NOMO-1 (cell line): ENCODE results near the gene MANBA.

Experiments used
- DNase-seq, 2 experiments: peaks; one replicate each; lab custom pipeline; 2025; ENCODE audit not compliant: unreplicated experiment in 2 of 2; lab: John Stamatoyannopoulos, UW

Gene MANBA

GRCh38 chr4:102683881-102684609 is 76.7 kb downstream of the MANBA start:
- DNase-seq, result no peak

DNA sequence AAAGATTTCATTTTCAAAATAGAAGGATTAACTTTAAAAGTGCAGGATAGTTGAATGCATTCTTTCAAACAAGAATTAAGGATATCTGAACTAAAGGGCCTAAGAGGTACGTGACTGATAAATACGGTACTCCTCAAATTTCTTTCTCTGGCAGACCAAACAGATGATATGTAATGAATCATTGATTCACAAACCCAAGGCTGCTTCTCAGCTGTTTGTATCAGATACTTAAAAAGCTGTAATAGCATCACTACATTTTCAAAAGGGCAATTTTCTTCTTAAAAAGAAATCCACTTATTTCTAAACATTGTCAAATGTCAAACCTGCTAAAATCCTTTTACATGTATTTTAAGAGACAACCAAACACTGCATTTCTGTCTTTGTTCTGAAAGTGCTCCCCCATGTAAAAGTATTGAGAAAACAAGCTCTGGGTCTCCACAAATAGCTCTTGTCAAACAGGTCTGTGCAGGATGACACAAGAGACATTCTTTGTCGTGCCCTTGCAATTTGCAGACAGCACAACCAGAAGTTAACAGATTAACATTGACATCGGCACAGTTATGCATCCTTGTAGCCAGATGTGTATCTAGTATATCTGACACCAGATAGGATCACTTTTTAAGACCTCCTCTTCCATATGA is 82.0 kb downstream of the MANBA start:
- DNase-seq, result no peak

DNA sequence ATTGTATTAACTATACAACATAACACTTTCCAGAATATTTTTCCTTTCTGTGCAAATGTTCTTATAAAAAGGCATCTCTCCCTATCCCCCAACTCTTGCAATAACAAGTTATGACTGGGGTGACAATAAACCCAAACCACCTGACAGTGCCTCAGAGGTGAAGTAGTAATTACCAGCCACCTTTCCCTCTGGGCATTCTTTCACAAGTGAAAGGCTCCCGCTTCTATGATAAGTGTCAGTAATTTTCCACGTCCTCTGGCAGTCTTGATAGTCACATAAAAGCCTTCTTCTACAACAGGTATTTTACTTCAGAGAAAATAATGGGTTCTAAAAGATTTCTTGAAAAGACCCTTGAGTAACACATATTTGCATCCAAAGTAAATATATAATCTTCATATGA is 82.7 kb downstream of the MANBA start:
- no peak for DNase-seq

DNA sequence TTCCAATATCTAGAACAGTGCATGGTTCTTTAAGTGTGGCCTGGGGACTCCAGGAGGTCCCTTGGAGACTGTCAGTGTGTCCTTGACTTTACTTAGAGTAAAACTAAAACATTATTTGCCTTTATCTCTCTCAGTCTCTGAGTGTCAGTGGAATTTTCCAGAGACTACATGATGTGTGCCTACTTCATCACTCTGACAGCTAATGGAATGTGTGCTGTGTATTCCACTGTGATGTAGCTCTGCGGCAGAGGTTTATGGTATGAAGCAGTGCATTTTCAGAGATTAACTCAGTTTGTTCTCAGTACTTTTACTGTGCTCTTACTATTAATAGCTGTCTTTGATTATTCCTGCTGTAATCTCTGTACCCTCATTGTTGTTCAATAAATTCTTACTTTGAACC is 85.6 kb downstream of the MANBA start:
- DNase-seq, result no peak

DNA sequence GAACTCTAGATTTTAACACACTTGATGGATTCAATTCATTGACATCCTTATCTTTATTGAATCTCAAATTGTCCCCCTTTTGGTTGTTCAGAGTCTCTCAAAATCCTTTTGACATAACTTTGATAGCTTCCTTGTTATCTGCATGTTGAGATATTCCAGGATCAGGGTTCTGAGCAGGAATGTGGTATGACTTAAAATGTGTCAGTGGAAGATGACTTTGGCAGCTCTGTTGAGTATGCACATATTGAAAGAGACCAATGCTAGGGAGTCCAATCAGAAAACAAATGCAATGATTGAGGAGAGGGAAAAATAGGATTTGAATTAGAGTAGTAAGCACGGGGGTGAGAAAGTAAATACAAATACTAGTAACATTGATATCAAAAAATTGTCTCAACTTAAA is 93.8 kb downstream of the MANBA start:
- DNase-seq, result no peak

DNA sequence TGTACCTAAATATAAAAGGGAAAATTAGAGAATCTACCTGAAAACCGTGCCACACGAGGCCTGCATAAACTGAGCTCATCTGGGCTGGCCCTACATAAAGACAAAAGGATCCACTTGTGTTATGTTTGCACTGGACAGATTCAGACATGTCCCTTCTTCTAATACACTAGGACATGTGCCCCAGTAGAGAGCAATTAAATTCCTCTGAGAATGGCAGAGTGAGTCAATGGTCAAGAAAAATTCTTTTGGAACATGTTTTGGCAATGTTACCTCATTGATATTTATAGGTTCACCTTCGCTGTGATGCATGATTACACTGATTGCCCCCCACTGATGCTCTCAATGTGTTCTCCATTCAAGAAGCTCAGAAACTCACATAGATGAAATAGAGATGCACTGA is 95.2 kb downstream of the MANBA start:
- no peak for DNase-seq

DNA sequence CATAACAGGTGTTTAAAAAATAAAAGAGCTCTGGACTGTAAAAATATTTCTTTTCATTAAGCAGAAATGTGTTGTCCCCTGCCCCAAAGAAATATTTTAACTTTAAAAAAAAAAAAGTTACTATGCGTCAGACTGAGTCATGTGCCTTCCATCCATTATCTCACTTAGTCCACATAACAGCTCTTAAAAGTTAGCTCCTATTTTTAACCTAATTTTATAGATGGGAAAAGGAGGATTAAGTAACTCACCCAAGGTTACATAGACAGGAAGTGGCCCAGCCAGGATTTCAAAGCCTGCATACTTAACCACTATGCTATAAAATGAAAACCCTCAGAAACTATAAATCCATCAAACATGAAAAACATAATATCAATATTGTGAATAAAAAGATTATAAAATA is 97.7 kb downstream of the MANBA start:
- DNase-seq, result peak; percentile 34 to 67

DNA sequence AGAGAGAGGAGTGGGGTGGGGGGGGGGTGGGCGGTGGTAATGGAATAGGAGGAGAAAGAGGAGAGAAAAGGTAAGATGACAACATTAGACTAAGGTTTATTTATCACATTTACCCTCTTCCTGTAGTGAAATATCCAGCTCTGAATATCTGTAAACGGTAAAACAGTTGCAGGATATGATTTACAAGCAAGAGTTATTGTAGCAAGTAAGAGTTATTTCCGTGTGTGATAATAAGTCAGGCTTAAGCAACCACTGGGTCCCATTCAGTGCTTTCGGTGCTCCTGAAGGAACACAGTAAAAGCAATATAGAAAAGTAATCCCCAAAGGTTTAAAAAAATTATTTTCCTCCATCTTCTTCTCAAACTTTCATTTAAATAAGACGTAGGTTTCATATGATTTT is 103.6 kb downstream of the MANBA start:
- DNase-seq, result peak in 1 of 2 experiments; percentile 4

DNA sequence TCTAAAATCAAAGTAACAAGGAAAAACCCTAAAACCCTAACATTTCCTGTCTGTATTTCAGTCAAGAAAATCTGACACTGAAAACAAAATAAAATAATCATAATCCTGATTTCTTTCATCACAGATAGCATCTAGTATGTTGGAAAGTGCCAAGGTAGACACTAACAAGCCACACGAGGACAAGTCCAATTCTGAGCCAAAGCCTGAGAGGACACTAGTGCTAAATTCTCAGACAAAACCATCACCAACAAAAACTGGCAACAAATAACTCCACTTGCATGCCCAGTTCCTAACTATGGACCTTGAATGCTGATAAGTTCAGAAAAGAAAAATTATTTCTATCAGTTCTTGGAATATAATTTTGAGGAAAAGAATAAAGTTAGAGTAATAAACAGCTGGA is 113.7 kb downstream of the MANBA start:
- DNase-seq, result no peak

- DNase-seq, result no peak
Observed at GRCh38 chr4:102642631-102643298, 118.0 kb downstream of the MANBA start.

DNA sequence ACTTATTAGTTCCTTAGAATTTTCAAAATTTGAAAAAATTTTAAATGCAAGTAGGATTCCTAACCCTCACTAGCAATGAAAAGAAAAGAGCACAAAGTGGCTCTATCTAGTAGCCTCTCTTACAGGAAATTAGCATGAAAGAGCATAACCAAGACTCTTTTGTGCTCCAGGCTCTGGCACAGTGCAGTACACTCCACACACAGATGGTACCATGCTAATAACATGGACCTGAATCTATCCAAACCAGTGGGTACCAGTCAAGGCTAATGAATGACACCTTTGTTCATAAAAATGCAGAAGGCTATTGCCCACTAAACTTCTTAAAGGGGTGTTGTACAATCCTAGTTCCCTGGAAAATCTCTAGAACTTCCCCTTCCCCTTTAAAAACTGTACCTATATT is 119.0 kb downstream of the MANBA start:
- no peak for DNase-seq

GRCh38 chr4:102640669-102641068 is 120.1 kb downstream of the MANBA start:
- DNase-seq, result no peak

- DNase-seq, result no peak
Observed at GRCh38 chr4:102639598-102639997, 121.2 kb downstream of the MANBA start.

GRCh38 chr4:102638621-102639020 is 122.1 kb downstream of the MANBA start:
- no peak for DNase-seq

- DNase-seq, result no peak
Observed at GRCh38 chr4:102637391-102637790, 123.4 kb downstream of the MANBA start.

- no peak for DNase-seq
Observed at GRCh38 chr4:102633100-102633499, 127.7 kb downstream of the MANBA start.

- DNase-seq, result no peak
Observed at GRCh38 chr4:102632241-102633065, 128.3 kb downstream of the MANBA start.

DNA sequence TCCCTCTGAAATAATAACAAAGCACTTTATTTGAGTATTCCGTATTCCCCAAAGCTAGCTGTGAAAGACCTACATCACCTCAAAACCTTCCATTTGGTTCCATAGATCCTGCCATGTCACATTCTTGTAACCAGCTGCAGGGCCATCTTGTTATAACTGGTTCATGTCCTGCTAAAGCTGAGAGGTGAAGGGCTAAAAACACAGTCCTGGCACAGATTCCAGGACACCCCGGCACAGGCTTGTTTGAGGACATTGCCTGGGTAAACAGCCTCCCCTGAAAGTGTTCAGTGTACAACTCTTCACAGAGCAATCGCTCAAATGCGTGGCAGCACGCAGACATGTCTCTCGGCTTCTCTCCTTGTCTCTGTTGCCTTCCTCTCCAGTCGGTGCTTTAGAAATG is 129.2 kb downstream of the MANBA start:
- no peak for DNase-seq

DNA sequence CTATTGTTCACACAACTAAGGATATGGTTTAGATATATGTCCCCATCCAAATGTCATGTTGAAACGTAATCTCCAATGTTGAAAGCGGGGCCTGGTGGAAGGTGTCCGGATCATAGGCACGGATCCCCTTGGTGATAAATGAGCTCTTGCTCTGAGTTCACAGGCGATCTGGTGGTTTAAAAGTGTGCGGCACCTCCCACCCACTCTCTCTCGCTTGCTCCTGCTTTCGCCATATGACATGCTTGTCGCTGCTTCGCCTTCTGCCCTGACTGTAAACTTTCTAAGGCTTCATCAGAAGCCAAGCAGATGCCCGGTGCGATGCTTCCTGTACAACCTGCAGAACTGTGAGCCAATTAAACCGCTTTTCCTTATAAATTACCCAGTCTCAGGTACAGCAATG is 131.1 kb downstream of the MANBA start:
- DNase-seq, result no peak

- no peak for DNase-seq
Observed at GRCh38 chr4:102627831-102628523, 132.8 kb downstream of the MANBA start.
